Measurements from ENCODE around the gene ZFP36L1.
"Not testable (repeated sequence)": the region's sequence is repeated elsewhere in the genome, so short reads cannot be mapped to it uniquely, and the experiment has no call there.

ZFP36L1 gene

DNA sequence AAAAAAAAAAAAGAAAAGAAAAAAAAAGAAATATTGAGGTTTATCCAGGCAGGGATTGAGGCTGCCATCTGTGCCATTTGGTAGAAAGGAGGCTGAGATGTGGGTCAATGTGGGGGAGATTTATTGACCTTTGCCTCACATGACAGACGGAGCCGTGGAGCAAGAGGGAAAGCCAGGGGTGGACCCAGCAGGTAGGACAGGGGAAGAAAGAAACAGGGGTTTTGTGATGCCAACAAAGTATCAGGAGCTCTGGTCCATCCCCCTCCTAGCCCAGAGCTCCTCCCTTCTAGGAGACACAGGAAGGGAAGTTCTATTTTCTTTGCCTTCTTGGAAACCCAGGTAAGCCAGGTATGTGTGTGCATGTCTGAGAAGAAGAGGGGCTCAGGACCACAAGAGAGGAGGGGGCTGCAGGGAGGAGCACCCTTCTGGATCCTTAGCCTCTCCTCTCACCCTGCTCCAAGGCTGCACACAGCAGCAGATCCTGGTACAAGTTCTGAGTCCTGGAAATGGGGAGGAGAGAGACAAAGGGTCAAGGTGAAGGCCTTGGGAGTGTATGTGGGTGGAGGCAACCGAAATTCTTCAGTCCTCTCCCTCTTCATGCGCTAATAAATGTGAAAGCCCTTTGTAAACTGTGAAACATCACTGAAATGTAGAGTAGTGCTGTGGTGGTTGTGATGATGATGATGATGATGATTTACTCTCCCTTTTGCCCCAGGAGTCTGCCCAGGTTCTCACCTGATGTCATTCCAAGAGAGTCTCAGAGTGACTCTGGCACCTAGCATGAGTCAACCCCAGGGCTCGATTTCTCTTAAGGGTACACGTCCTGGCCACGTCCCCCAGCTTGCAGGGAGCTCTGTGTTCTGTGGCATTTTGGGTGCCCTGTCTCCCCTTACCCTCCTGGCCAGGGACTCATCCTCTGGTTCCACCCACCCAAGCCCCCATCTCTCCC lies 26.3 kb downstream of the ZFP36L1 start:
- no peak for DNase-seq (ENCODE audit: low read depth in 4 of 4, low spot score in 1 of 4)

DNA sequence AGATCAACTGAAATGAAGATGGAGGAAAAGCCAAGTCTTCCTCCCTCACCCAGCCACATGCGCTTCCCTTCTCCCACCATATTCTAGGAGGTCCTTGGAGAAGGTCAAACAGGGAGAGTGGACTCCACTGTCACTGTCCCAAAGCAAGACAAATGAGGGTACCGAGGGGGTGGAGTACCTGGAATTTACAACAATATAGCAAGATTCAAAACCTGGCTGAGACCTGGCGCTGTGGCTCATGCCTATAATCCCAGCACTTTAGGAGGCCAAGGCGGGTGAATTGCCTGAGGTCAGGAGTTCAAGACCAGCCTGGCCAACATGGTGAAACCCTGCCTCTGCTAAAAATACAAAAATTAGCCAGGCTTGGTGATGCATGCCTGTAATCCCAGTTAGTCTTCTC lies 29.0 kb downstream of the ZFP36L1 start:
- not testable (repeated sequence) for DNase-seq (ENCODE audit: low read depth in 4 of 4, low spot score in 1 of 4)

DNA sequence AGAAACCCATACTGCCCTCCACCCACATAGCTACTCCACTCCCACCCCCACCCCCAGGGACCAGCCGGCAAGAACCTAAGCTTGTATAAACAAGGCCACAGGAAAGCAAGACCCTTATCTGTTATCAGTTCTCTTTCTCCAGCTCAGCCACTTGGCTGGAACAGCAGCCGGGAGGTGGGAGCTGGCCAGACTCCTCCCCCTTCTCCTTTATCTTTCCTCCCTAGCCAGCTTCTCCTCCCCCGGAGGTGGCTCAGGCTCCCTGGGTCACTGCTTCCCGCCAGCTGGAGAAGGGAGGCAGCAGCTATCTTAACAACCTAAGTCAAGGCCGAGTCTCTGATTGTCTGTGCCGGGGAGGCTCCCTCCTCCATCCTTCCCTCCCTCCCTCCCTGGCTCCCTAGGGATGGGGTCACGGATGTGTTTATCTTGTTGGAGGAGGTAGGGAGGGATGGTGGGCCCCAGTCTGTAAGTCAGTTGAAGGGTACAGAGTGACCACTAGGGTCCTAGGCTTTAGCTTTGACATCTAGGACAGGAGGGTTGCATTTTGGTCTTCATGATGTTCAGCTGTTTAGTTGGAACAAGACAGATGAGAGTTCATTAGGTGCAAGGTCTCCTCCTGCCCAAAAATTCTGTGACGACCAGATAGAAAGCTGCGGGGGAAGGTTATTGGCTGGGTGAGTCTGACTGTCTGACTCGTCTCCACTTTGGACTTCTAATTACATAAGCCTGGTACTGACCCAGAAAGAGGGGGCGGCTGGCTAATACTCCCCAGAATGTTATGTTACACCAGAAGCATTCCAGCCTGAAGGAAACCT lies 29.7 kb downstream of the ZFP36L1 start:
- DNase-seq (ENCODE audit: low read depth in 4 of 4, low spot score in 1 of 4) = no peak

DNA sequence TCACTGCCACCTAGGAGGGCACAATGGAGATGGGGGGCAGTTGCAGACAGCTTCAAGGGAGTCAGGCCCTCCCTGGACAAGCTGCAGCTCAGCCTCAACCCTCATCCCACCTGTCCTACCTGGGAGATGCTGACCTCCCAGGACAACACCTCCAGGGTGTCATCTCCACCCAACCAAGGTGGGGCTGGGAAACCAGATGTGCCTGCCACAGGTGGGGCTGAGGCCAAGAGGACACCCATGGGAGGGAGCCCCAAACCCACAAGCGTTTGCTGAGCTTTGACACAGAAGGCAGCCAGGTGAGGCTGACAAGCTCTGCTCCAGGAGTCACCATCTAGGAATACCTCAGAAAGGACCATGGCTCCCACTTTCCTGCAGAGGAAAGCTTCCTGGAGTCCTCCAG lies 31.5 kb downstream of the ZFP36L1 start:
- DNase-seq (ENCODE audit: low read depth in 4 of 4, low spot score in 1 of 4) = no peak

DNA sequence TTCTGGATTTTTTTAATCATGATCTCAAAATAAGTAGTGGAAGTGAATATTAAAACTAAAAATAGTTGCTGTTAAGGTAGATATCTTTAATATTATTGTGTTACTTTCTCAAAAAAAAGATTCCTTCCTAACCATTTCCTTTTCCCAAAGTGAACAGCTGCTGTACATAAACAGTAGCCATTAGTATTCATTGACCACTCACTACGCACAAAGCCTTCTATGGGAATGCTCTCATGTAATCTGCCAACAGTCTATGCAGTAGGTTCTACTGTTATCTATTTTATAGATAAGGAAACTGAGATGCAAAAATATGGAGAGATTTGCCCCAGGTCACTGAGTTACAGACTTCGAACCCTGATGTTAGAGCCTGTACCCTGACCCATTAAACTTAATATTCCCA lies 32.1 kb downstream of the ZFP36L1 start:
- no peak for DNase-seq (ENCODE audit: low read depth in 4 of 4, low spot score in 1 of 4)

DNA sequence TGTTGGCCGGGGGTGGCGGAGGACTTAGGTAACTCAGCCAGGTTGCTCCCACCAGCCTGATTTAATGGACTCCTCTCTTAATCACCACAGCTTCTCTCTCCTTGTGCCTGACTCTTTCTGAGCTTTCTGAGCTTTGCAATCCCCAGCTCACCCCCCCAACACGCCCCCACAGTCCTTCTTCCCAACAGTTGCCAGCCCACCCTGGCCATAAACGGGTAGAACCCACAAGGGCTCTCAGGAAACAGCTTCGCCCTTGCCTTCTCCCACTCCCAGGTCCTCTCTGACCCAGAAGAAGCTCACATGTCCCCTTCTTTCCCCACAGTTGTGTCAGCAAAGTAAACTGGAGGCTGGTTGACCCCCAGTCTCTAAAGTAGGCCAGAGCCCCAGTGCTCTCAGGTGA lies 32.9 kb downstream of the ZFP36L1 start:
- no peak for DNase-seq (ENCODE audit: low read depth in 4 of 4, low spot score in 1 of 4)

DNA sequence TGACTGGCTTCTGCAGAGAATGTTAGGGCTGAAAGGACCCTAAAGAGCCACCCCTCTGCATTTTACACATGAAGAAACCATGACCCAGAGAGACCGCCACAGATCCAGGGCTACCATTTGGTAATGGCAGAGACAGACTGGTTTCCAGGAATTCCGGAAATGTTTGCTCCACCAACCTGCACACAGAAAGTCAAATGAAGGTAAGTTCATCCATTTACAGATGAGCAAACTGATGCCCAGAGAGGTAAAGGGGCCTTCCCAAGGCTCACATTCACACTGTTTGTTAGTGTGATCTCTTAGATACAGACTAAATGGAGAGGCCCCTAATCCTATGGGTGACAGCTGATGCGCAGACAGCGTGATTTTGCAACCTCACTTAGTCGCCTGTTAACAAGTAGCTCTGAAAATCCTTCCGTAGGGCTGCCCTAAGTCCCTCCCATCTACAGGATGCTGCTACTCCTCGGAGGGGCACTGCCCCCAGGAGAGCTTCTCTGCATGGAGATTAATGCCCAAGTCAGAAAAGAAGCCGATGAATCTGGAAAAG lies 33.8 kb downstream of the ZFP36L1 start:
- DNase-seq (ENCODE audit: low read depth in 4 of 4, low spot score in 1 of 4) = no peak

DNA sequence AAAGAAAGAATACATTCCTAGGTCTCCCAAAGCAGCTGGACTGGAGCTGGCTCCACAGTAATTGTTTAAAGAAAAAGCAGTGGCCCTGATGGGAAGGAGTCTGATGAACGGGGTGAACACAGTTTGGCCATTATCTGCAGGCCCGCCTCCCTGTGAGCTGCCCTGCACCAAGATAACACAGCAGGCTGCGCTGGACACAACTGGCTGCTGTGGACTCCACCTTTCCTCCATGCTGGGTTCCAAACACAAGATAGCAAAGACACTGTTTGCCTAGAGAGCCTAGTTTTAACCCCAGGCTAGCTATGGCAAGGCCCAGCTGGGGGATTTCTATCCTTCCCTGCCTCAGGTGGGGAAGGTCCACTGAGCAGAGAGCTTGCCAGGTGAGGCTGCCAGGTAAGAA lies 34.6 kb downstream of the ZFP36L1 start:
- no peak for DNase-seq (ENCODE audit: low read depth in 4 of 4, low spot score in 1 of 4)

DNA sequence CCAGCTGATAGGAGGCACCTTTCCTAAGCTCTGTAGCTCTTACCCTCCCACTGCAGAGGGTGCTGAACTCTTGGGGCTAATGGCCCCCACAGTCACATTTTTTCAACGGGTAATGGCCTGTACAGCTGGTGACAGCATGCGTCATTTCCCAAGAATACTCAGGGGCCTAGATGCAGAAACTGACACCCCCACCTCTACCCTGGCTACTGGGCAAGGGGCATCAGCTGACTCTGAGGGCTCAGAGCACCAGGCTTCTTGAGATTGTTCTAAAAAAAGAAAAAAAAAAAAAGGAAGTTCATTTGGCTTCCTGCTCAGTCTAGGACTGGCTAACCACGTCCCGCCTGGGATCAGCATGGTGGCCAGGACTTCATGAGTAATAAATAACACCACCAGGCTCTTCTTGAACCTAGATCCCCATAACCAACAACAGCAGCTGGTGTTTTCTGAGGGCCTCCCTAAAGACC lies 35.2 kb downstream of the ZFP36L1 start:
- no peak for DNase-seq (ENCODE audit: low read depth in 4 of 4, low spot score in 1 of 4)

DNA sequence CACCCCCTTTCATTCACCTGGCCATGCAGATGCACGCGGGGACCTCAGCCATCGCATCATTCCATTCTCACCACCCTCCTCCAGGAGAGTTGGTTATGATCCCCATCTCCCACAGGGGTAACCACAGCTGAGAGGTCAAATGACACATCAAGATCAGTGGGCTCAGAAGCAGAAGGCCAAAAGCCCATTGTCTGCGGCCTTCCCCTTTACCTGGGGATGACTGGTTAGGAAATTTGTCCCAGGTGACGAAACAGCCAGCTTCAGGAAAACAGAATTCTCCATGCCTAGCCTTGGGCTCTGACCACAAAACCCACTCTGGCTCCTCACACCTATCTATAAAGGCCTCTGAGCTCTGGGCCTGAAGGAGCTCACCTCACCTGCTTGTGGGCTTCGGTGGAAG lies 36.1 kb downstream of the ZFP36L1 start:
- no peak for DNase-seq (ENCODE audit: low read depth in 4 of 4, low spot score in 1 of 4)

DNA sequence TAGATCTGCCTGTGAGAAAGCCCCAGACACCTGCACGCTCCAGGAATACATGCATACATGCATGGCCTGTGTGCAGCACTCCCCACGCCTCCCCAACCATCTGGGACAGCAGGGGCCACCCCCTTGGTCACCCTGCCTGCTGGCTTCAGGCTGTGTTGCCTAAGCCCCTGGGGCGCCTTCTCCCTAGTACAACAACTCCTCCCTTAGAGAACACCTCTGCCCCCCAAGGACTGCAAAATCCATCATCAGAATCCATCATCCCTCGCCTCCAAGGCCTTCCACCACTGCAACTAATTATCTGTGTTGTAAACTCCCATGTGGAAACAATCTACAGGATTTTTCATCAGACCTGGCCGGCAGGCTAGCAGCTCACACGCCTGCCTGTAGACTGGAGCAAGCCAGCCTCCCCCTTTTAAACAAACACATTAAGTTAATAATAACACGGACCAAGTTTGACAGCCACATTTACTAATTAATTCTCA lies 36.8 kb downstream of the ZFP36L1 start:
- no peak for DNase-seq (ENCODE audit: low read depth in 4 of 4, low spot score in 1 of 4)

DNA sequence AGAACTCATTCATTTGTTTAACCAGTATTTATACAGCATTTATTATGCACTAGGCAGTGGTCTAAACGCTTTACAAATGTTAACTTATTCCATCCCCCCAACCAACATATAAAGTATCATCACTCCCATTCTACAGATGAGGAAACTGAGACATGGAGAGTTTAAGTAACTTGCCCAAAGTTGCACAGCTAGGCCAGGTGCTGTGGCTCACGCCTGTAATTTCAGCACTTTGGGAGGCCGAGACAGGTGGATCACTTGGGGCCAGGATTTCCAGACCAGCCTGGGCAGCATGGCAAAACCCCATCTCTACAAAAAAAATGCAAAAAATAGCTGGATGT lies 37.9 kb downstream of the ZFP36L1 start:
- no peak for DNase-seq (ENCODE audit: low read depth in 4 of 4, low spot score in 1 of 4)

DNA sequence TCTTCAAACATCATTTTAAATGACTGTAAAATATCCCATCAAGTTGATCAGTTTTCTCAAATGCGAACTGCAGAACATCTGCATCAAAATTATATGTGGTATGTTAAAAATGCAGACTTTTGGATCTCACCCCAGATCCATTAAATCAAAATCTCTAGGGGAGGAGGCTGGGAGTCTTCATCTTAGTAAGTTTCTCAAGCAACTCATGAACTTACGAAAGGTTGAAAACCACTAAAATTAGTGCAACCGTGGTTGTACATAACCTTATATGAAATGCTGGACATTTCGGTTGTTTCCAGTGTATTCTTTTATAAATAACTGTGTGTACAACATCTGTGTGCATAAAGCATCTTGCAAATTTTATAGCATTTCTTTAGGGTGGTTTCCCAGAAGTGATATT lies 39.2 kb downstream of the ZFP36L1 start:
- no peak for DNase-seq (ENCODE audit: low read depth in 4 of 4, low spot score in 1 of 4)

DNA sequence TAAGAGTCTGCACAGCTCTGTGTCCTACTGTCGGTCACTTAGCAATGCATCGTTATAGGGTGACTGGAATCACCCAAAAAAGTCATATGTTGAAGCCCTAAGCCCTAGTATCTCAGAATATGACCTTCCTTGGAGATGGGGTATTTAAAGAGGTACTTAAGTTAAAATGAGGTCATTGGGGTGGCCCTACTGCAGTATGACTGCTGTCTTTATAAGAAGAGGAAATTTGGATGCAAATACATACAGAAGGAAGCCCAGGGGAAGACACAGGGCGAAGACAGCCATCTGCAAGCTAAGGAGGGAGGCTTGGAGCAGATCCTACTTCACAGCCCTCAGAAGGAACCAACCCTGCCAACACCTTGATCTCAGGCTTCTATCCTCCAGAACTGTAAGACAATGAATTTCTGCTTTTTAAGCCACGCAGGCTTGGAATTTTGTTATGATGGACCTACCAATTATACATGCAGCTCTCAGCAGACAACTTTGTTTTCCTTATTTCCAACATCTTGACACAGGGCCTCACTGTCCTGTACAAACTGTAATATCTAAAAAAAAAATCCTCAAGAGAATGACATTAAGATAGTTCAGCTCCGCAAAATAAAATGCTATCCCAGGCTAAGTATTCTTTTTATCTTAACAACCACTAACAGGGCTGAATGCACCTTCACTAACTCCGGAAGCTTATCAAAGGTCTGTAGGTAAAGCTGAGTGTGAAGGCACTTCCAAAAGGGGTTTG lies 40.4 kb downstream of the ZFP36L1 start:
- DNase-seq (ENCODE audit: low read depth in 4 of 4, low spot score in 1 of 4) = no peak

DNA sequence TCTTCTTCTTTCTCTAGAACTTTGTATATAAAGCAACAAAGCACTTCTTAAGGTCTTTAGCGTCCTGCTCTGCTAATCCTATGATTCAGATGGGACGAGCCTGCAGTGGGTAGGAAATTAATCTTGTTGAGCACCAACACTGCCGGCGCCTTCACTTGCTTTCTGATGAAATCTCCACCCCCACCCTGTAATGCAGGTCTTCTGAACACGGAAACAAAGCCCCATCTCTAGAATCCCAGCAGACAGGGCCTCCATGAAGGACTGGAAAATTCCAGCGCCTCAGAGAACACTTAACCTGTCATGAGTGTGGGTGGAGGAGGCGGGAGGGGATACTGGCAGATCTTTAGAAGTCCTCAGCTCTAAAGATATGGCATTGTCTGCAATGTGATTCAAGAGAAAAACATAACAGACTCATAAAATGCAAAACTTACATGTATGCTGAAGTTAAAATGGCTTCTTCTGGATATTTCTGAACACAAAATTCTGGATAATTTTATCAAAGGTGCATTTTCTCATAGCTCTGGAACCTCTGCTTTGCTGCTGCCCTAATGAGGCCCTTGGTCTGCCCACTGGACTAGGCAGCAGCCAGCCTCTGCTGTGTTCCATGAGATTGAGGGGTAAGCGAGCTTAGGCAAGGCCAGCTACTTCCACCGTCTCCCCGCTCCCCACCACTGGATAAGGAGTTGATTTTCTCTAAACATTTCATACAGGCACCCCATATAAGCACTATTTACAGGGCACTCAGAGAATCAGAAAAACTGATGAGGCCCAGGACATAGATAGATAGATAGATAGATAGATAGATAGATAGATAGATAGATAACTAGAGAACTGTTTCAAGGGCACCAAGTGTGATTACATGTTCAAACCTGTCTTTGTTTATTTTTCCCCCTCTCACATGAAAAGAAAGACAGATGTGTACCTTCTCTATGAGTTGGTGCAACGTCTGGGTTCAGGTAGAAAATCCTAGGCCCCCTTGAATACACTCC lies 43.1 kb downstream of the ZFP36L1 start:
- no peak for DNase-seq (ENCODE audit: low read depth in 4 of 4, low spot score in 1 of 4)

DNA sequence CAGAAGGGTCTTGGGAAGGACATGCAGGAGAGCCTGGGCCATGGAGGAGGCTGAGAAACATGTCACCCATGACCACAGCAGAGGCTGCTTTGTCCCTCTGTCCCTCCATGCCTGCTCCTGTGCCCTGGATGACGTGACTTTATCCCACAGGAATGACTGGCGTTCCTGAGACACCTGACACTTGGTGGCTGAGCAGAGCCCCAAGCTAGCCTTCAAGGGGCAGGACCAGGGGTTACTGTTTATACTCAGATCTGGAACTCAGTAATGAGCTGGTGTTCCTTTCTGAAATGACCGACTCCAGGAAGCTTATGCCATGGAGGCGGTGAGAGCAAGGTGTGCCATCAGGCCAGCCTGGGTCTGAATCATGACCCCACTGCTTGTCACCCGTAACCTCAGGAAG lies 44.2 kb downstream of the ZFP36L1 start:
- DNase-seq (ENCODE audit: low read depth in 4 of 4, low spot score in 1 of 4) = no peak

DNA sequence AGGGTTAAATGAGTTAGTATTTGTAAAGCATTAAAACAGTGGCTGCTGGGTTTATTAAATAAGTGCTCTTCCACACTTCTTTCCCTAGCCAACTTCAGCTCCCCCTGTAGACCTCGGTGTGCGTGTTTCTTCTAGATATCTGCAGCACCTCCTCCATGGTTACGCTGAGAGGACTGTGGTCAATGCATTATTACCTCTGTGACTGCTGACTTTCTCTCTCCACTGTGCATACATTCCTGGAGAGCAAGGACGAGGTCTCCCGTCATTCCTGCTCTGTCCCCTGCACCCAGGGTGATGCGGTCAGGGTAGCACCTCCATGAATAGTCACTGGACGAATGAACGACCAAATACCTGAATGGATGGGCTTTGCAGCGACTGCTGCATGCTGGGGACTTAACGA lies 44.6 kb downstream of the ZFP36L1 start:
- DNase-seq (ENCODE audit: low read depth in 4 of 4, low spot score in 1 of 4) = no peak

DNA sequence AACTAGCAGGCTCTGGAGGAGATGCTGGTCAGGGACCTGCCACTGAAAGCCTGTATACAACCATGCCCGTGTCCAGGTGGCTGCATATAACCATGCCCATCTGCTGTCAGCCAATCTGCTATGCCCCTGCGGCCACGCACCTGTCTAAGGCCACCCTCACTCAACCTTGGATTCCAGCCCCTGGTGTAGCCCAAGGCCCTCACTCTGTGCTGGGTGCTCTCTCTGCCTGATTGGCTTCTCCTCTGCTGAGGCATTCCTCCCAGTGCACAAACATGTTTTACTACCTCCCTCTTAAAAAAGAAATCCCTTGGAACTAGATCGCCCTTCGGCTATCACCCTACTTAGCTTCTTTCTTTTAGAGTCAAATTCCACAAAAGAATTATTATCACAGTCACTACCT lies 45.5 kb downstream of the ZFP36L1 start:
- DNase-seq (ENCODE audit: low read depth in 4 of 4, low spot score in 1 of 4) = no peak

DNA sequence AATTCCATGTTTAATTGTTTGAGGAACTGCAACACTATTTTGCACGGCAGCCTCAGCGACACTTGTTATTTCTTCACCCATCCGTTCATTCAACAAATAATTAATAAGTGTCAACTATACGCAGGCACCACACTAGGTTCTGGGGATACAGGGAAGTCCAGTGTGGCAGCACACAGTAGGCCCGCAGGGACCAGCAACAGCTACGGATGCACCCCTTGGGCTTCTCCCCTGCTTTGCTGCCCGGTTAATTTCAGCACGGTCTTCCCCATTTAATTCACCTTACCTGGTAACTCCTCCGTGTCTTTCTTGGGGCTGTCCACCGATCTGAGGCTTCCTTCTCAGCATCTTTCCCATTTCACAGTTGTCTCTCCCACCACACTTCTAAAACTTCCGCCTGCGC lies 48.3 kb downstream of the ZFP36L1 start:
- no peak for DNase-seq (ENCODE audit: low read depth in 4 of 4, low spot score in 1 of 4)
